Right atrium auricular region (tissue), 2 donors: Measurements from ENCODE around the gene CHAT. TPM values are rescaled to one million over a fixed set of nuclear protein-coding genes. Genes with fewer than 3 reads are reported as not detected.

Source experiments
- DNase-seq: peaks from one replicate; pipeline ENCODE4 v3.0.0-alpha.2; 2019; ENCODE audit warnings: low spot score
- H3K27ac ChIP-seq, 2 donors: fragments of 200-600 bp; sonication (generic); 1 replicate in 1 of 2; 2 replicates in 1 of 2; pipeline ENCODE4 v1.5.1; 2016 to 2019
- H3K27me3 ChIP-seq, 2 donors: fragments of 200-600 bp; sonication (generic); one replicate each; pipeline versions ENCODE4 v1.5.1 to v1.6.0; 2017 to 2019
- H3K36me3 ChIP-seq: fragments of 200-600 bp; sonication (generic); one replicate; pipeline ENCODE4 v1.5.1; 2016
- H3K4me1 ChIP-seq, 2 donors: fragments of 200-600 bp; sonication (generic); one replicate each; pipeline versions ENCODE4 v1.5.1 to v1.6.0; 2017 to 2019
- H3K4me3 ChIP-seq, 2 donors: fragments of 200-600 bp; sonication (generic); 1 replicate in 1 of 2; 2 replicates in 1 of 2; pipeline ENCODE4 v1.5.1; 2017 to 2019; ENCODE audit warnings: mild to moderate bottlenecking in 1 of 2, moderate library complexity in 1 of 2
- H3K9me3 ChIP-seq, 2 donors: fragments of 200-600 bp; sonication (generic); one replicate each; pipeline ENCODE4 v1.5.1; 2019
- total RNA-seq, 2 donors: library from RNA; depleted of rRNA; stranded (reverse); fragments of >200 nt; gene quantifications; one replicate each; pipeline ENCODE4 v1.1.0, GENCODE V29; 2016
- TF ChIP-seq, protein P1 (sequence below), 2 donors: fragments of 200-600 bp; sonication (generic); IDR thresholded peaks; one replicate each; pipeline ENCODE4 v1.5.1; 2019; ENCODE audit warnings: antibody characterized with exemption in 2 of 2

CHAT gene
- total RNA-seq, 2 donors from 2014 or later: not detected

- Histone ChIP-seq H3K4me1 (no peaks in the 10 kb centered on the region), H3K9me3 (peaks cover 0 to 9% of the 10 kb centered on the region in 2 donors), H3K36me3 (no peaks in the 10 kb centered on the region), H3K4me3 (no peak overlapping the region), H3K27me3 (no peaks in the 10 kb centered on the region), H3K27ac (no peak overlapping the region)
- no peak for DNase-seq
- TF ChIP-seq, protein P1, sequence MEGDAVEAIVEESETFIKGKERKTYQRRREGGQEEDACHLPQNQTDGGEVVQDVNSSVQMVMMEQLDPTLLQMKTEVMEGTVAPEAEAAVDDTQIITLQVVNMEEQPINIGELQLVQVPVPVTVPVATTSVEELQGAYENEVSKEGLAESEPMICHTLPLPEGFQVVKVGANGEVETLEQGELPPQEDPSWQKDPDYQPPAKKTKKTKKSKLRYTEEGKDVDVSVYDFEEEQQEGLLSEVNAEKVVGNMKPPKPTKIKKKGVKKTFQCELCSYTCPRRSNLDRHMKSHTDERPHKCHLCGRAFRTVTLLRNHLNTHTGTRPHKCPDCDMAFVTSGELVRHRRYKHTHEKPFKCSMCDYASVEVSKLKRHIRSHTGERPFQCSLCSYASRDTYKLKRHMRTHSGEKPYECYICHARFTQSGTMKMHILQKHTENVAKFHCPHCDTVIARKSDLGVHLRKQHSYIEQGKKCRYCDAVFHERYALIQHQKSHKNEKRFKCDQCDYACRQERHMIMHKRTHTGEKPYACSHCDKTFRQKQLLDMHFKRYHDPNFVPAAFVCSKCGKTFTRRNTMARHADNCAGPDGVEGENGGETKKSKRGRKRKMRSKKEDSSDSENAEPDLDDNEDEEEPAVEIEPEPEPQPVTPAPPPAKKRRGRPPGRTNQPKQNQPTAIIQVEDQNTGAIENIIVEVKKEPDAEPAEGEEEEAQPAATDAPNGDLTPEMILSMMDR (IDR thresholded peaks at IDR 0.05): no peak
Measured at GRCh38 chr10:49664006-49664841, 50.4 kb downstream of the CHAT start.

- H3K27me3 ChIP-seq: no peaks in the 10 kb centered on the region
- peaks cover 0 to 4% of the 10 kb centered on the region in 2 donors for H3K9me3 ChIP-seq
- H3K4me3 ChIP-seq: no peak overlapping the region
- DNase-seq: peak; percentile 52
- no peak overlapping the region for H3K27ac ChIP-seq
- no peaks in the 10 kb centered on the region for H3K36me3 ChIP-seq
- TF ChIP-seq, protein P1 (IDR thresholded peaks at IDR 0.05): no peak
- H3K4me1 ChIP-seq: no peaks in the 10 kb centered on the region
Measured at GRCh38 chr10:49664842-49665355, 51.1 kb downstream of the CHAT start.

DNA sequence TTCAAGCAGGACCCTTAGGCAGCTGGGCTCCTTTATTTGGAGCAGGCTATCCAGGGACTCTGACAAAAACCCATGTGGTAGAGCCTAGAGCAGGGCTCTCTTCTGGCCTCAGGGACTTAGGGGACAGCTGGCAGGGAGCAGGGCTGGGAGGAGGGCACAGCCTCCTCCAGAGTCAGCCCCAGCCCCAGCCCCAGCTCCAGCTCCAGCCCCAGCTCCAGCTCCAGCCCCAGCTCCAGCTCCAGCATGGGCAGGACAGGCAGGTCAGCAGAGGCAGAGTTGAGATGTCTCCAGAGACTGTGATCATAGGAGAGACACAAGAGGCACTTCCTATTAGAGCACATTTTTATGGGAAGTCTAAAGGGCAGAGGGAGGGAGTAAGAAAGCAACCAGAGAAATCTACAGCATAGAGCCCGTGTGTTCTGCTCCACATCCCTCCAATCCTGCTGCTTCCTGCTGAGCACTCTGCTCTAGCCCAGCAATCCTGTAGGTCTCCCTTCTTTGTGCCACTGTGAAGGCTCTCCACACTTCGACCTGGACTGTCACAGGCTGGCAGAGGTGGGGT is 52.3 kb downstream of the CHAT start:
- Histone ChIP-seq H3K4me1 (no peaks in the 10 kb centered on the region), H3K27me3 (no peaks in the 10 kb centered on the region), H3K4me3 (no peak overlapping the region), H3K27ac (no peak overlapping the region), H3K9me3 (no peaks in the 10 kb centered on the region), H3K36me3 (no peaks in the 10 kb centered on the region)
- TF ChIP-seq, protein P1 (IDR thresholded peaks at IDR 0.05): no peak
- DNase-seq: peak; percentile 4

DNA sequence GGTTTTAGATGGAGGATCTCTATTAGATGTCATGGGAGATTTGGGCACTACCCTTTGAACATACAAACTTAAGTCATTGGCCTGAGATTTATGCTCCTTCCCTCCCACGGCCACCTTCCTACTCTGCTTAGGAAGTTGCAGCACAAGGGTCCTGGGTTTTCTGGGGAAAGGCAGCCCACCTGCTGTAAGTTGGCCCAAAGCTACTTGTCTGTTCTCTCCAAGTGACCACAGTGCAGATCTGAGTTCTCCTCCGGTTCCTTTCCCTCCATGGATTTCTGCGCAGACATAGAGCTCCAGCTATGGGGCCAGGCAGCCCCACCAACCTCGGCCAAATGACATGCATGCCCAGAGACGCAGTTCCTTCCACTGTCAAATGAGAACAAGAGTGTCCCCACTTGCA is 52.8 kb downstream of the CHAT start:
- H3K36me3 ChIP-seq: no peaks in the 10 kb centered on the region
- H3K27ac ChIP-seq: no peak overlapping the region
- no peak overlapping the region for H3K4me3 ChIP-seq
- TF ChIP-seq, protein P1 (IDR thresholded peaks at IDR 0.05): no peak
- no peaks in the 10 kb centered on the region for H3K9me3 ChIP-seq
- peak; percentile 38 for DNase-seq
- H3K27me3 ChIP-seq: no peaks in the 10 kb centered on the region
- H3K4me1 ChIP-seq: no peaks in the 10 kb centered on the region

GRCh38 chr10:49667991-49668390 is 54.2 kb downstream of the CHAT start:
- Histone ChIP-seq H3K4me3 (no peak overlapping the region), H3K36me3 (no peaks in the 10 kb centered on the region), H3K9me3 (no peaks in the 10 kb centered on the region), H3K27ac (no peak overlapping the region), H3K27me3 (no peaks in the 10 kb centered on the region), H3K4me1 (no peaks in the 10 kb centered on the region)
- DNase-seq: no peak
- TF ChIP-seq, protein P1 (IDR thresholded peaks at IDR 0.05): no peak
